VCaP (cell line): ENCODE measurements around the gene FLT1.

Experiments
- H3K27ac ChIP-seq: fragments of 450-650 bp; 2 replicates; pipeline ENCODE4 v1.5.1; 2017
- TF ChIP-seq, protein P1 (sequence below): fragments of 450-650 bp; conservative IDR thresholded peaks from 2 replicates; pipeline ENCODE4 v1.5.1; 2017; ENCODE audit warnings: mild to moderate bottlenecking, moderate library complexity

The FLT1 gene

GRCh38 chr13:28467034-28467433 is 27.9 kb downstream of the FLT1 start:
- TF ChIP-seq, protein P1, sequence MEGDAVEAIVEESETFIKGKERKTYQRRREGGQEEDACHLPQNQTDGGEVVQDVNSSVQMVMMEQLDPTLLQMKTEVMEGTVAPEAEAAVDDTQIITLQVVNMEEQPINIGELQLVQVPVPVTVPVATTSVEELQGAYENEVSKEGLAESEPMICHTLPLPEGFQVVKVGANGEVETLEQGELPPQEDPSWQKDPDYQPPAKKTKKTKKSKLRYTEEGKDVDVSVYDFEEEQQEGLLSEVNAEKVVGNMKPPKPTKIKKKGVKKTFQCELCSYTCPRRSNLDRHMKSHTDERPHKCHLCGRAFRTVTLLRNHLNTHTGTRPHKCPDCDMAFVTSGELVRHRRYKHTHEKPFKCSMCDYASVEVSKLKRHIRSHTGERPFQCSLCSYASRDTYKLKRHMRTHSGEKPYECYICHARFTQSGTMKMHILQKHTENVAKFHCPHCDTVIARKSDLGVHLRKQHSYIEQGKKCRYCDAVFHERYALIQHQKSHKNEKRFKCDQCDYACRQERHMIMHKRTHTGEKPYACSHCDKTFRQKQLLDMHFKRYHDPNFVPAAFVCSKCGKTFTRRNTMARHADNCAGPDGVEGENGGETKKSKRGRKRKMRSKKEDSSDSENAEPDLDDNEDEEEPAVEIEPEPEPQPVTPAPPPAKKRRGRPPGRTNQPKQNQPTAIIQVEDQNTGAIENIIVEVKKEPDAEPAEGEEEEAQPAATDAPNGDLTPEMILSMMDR, result no peak
- no peak overlapping the region for H3K27ac ChIP-seq

GRCh38 chr13:28466151-28466550 is 28.8 kb downstream of the FLT1 start:
- no peak overlapping the region for H3K27ac ChIP-seq
- TF ChIP-seq, protein P1, result no peak

GRCh38 chr13:28464861-28465460 is 30.0 kb downstream of the FLT1 start:
- H3K27ac ChIP-seq, result no peak overlapping the region
- TF ChIP-seq, protein P1, result no peak

DNA sequence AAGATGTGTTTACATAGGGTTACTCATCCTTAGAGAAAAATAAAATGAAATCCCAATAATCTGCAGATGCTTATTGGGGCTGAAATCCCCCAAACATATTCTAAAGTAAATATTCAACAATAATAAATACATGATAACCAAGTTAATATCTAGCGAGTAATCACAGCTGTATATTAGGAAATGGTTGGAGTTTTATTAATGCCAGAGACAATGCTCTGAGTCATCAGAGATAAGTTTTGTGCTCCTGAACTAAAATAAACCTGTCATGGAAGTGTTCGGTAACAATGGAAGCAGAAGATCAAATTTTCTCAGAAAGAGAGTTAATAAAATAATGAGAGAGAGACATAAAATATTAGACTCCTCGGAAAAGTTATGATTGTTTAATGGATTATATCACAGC is 31.4 kb downstream of the FLT1 start:
- TF ChIP-seq, protein P1, result no peak
- H3K27ac ChIP-seq, result no peak overlapping the region

GRCh38 chr13:28459911-28460310 is 35.0 kb downstream of the FLT1 start:
- TF ChIP-seq, protein P1, result no peak

GRCh38 chr13:28458608-28459007 is 36.3 kb downstream of the FLT1 start:
- TF ChIP-seq, protein P1, result no peak
- H3K27ac ChIP-seq, result no peak overlapping the region

More at GRCh38 chr13:28459911-28460310, 35.0 kb downstream of the FLT1 start:
- no peak overlapping the region for H3K27ac ChIP-seq

DNA sequence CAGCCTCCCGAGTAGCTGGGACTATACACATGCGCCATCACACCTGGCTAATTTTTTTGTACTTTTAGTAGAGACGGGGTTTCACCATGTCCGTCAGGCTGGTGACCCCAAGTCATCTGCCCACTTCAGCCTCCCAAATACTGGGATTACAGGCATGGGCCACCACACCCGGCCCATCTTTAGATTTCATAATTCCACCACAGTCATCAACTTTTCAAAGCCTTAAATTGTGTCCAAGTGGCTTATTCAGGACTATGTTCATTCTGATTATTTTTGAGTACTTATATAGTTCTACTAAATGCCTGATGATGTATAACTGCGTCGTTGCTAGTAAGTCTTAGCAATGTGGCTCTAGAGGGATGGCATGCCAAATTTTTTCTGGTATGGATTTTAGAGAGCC is 36.9 kb downstream of the FLT1 start:
- TF ChIP-seq, protein P1, result no peak

More for the DNA sequence above, 36.9 kb downstream of the FLT1 start:
- H3K27ac ChIP-seq, result no peak overlapping the region
